Fibroblast of pulmonary artery (primary cell): ENCODE data around the gene MIPEP.

Experiments used
- DNase-seq: peaks from one replicate; pipeline ENCODE4 v3.0.0-alpha.2; 2010; ENCODE audit warnings: low read depth
- H3K4me3 ChIP-seq: replicated peaks from 2 replicates; pipeline ENCODE4 v1.5.1; 2011; ENCODE audit warnings: low read depth, mild to moderate bottlenecking, control low read depth, low read length, moderate library complexity
- TF ChIP-seq, protein P1 (sequence below): IDR thresholded peaks from 2 replicates; pipeline ENCODE4 v1.5.1; 2011; ENCODE audit warnings: mild to moderate bottlenecking, control low read depth, low read length, inconsistent platforms; ENCODE audit errors: missing control alignments

MIPEP gene

DNA sequence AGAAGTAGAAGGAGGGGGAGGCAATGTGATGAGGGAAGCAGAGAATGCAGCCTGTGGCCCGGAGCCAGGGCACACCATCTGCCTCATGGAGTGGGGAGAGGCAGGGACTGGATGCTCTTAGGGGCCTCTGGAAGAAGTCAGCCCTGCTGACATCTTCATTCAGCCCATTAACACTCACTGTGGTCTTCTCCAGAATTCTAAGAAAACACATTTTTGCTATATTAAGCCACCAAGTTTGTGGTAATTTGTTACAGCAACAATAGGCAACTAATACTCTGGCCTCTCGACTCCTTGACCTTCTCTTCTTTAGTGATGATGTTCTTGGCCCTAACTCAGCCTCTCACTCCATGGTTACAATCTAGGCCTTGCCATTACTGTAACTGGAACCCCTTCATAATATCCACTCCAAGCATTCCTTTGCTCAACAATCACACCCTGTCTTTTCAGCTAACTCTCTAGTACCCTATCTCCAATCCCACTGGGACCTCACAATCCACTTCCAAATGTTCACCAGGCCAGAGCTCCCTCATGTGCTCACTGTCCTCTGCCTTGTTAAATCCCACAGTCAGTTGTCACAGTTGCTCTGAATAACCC is 98.5 kb downstream of the MIPEP start:
- DNase-seq: peak; percentile 85
- no peak overlapping the region for H3K4me3 ChIP-seq
- TF ChIP-seq, protein P1, sequence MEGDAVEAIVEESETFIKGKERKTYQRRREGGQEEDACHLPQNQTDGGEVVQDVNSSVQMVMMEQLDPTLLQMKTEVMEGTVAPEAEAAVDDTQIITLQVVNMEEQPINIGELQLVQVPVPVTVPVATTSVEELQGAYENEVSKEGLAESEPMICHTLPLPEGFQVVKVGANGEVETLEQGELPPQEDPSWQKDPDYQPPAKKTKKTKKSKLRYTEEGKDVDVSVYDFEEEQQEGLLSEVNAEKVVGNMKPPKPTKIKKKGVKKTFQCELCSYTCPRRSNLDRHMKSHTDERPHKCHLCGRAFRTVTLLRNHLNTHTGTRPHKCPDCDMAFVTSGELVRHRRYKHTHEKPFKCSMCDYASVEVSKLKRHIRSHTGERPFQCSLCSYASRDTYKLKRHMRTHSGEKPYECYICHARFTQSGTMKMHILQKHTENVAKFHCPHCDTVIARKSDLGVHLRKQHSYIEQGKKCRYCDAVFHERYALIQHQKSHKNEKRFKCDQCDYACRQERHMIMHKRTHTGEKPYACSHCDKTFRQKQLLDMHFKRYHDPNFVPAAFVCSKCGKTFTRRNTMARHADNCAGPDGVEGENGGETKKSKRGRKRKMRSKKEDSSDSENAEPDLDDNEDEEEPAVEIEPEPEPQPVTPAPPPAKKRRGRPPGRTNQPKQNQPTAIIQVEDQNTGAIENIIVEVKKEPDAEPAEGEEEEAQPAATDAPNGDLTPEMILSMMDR: no peak

DNA sequence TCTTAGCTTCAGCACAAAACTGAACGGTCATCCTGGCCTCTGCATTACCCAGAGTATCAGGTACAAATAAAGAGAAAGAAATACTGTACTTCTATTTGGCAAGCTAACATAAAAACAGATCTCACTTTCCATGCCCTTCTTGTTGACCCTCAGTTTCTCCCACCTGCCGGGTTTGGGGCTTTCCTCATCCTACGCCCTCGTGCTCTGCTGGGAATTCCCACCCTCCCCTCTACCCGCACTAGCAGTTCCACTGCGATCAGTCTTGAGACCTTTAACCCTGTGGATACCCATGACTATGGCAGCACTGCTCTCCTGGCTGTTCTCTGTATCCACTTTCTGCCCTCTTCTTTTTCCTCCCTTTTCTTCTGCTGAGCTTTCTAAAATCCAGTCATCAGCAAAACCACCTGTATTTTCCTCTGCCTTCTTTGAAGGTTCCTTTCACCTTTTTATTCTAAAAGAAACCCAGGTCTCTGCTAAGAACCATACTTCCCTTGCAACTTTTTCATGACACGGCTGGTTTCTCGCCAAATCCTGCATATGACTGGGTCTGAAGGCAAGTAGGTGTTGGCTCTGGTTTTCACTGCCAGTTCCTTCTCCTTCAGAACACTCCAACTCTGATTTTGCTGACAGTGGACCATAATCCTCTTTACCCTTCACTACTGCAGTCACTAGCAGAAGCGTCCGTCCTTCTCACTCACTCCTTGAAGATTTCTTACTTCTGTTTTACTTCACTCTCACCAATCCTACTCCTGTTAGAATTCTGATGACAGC is 99.4 kb downstream of the MIPEP start:
- no peak overlapping the region for H3K4me3 ChIP-seq
- TF ChIP-seq, protein P1: no peak

DNA sequence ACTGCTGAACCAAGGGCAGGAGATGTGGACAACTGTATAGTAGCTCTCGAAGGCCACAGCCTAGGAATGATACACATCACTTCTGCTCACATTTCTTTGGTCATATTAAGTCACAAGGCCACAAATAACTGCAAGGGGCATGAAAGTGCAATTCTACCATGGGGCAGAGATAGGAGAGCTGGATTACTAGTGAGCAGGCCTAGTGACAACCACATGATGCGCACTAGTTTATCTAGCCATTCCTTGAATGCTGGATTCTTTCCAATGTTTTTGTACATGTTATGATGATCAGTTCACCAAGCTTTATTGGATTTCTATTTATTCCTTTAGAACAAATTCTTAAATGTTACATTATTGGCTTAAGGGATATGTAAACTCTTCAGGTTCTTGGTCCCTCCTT is 100.7 kb downstream of the MIPEP start:
- no peak overlapping the region for H3K4me3 ChIP-seq
- TF ChIP-seq, protein P1: no peak
- no peak for DNase-seq

More for the DNA sequence above, 99.4 kb downstream of the MIPEP start:
- DNase-seq: no peak

DNA sequence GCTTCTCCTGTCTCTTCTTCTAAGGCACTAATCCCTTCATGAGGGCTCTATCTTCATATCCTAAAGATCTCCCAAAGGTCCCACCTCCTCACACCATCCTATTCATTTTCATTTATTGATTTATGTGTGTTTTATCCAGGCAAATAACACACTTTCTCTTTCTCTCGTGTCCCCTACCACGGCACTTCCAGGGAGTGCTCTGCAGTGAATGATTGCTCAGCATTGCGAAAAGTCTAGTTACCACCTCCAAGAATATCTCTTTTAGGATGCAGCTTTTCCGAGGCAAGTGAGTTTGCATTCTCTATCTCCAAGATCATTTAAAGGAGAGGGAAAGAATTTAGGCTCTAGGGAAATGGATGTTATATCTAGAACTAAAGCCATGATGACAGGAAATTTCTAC is 101.7 kb downstream of the MIPEP start:
- TF ChIP-seq, protein P1: no peak
- DNase-seq: no peak
- H3K4me3 ChIP-seq: no peak overlapping the region

DNA sequence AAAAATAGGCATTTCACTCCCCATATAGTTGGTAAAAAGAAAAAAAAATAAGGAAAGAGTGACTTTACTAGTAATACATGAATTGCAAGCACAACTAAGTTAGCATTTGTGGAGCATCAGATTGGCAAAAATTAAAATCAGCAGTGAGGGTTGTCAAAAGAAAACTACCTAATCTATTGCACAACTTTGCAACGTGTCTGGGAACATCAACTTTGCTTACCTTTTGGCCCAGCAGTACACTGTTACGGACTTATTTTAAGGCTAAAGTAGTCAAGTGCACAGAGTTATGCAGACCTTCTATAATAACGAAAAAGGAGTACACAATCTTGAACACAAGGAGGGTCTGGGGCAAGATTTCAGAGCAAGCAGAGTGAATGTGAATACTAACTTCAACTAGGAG is 102.6 kb downstream of the MIPEP start:
- TF ChIP-seq, protein P1: no peak

DNA sequence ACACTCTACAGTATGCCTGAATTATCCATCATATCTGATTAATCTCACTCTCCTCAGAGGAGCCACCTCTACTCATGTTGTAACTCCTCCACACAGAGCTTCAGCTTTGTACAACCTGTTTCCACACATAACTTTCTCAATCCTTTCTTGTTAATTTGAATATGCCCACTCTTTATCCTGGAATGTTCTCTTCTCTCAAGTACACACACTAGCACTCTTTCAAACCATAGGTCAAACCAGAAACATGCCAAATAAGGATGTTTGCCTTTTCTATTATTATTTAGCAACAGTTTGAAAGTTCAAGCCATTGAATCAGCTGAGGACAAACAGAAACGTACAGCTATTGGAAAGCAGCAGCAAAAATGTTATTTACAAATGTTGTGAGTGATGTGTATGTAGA is 110.3 kb downstream of the MIPEP start:
- TF ChIP-seq, protein P1: no peak
- H3K4me3 ChIP-seq: no peak overlapping the region
- peak; percentile 72 for DNase-seq

More for the DNA sequence above, 102.6 kb downstream of the MIPEP start:
- no peak for DNase-seq
- no peak overlapping the region for H3K4me3 ChIP-seq
